Measurements from ENCODE around the gene ERP27.

DNA sequence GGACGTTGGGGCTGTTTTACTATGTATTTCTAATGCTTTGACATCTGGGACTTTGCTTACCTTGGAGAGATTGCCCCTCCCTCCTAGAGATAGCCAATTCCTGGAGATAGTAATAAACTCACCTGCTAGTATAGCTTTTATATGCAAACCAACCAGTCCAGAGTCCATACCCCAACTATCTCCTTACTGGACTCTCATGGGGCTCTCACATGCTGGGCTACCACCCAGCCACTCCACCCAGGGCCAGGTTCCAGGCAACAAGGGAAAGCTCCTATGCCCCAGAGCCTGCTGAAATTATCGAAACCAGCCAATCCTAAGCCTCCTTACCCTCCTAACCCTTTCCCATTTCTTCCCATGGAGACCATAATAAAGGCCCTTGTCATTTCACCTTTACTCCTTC is 27.2 kb downstream of the ERP27 start:
- TF ChIP-seq POLR2A (IDR thresholded peaks at IDR 0.05) = no peak
- TF ChIP-seq, protein P1, sequence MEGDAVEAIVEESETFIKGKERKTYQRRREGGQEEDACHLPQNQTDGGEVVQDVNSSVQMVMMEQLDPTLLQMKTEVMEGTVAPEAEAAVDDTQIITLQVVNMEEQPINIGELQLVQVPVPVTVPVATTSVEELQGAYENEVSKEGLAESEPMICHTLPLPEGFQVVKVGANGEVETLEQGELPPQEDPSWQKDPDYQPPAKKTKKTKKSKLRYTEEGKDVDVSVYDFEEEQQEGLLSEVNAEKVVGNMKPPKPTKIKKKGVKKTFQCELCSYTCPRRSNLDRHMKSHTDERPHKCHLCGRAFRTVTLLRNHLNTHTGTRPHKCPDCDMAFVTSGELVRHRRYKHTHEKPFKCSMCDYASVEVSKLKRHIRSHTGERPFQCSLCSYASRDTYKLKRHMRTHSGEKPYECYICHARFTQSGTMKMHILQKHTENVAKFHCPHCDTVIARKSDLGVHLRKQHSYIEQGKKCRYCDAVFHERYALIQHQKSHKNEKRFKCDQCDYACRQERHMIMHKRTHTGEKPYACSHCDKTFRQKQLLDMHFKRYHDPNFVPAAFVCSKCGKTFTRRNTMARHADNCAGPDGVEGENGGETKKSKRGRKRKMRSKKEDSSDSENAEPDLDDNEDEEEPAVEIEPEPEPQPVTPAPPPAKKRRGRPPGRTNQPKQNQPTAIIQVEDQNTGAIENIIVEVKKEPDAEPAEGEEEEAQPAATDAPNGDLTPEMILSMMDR (IDR thresholded peaks at IDR 0.05) = no peak

Data from thyroid gland (tissue), 4 donors.